H1 (cell line): ENCODE results near the gene MYO5B. TPM values are rescaled to one million over a fixed set of nuclear protein-coding genes. Genes with fewer than 3 reads are reported as not detected.

Experiments used
- CTCF ChIA-PET: fragments of 300-600 bp; sonication (Branson Sonifier 250); formaldehyde crosslinking; loops from one replicate; lab custom pipeline; 2021; ENCODE audit not compliant: partially characterized antibody; lab: Charles Lee
- POLR2A ChIA-PET: fragments of 300-600 bp; sonication (Branson Sonifier 250); formaldehyde crosslinking; loops from one replicate; lab custom pipeline; 2021; ENCODE audit warnings: inconsistent platforms; ENCODE audit not compliant: partially characterized antibody; lab: Charles Lee
- DNase-seq, 2 experiments: peaks; one replicate each; pipeline versions ENCODE4 v3.0.0 to v3.0.0-alpha.2; 2010 to 2022; ENCODE audit warnings: low spot score in 2 of 2, low read depth in 1 of 2, mixed read lengths in 1 of 2
- FAIRE-seq: peaks from 2 replicates; lab custom pipeline; 2011; peaks lifted over from hg19 to GRCh38; lab: Jason Lieb, UNC
- H2AFZ ChIP-seq: 2 replicates; pipeline ENCODE4 v1.8.1; 2012; ENCODE audit warnings: low read length, inconsistent platforms
- H2AK5ac ChIP-seq: 2 replicates; pipeline ENCODE4 v1.6.1; 2013; ENCODE audit warnings: low read depth, low read length
- H2BK120ac ChIP-seq: replicated peaks from 2 replicates; pipeline ENCODE3; 2013; ENCODE audit warnings: low read depth, low read length, inconsistent platforms
- H2BK12ac ChIP-seq: 2 replicates; pipeline ENCODE4 v1.6.1; 2013; ENCODE audit warnings: low read depth, low read length
- H2BK15ac ChIP-seq: 2 replicates; pipeline ENCODE4 v1.6.1; 2013; ENCODE audit warnings: low read length
- H2BK20ac ChIP-seq: 2 replicates; pipeline ENCODE4 v1.6.1; 2013; ENCODE audit warnings: low read length
- H2BK5ac ChIP-seq: 2 replicates; pipeline ENCODE4 v1.6.1; 2013; ENCODE audit warnings: low read depth, low read length
- H3K14ac ChIP-seq: 2 replicates; pipeline ENCODE4 v1.6.1; 2013; ENCODE audit warnings: inconsistent platforms; ENCODE audit not compliant: insufficient read length
- H3K18ac ChIP-seq: 2 replicates; pipeline ENCODE4 v1.6.1; 2013; ENCODE audit warnings: low read length; ENCODE audit errors: extremely low read depth
- H3K23ac ChIP-seq: 2 replicates; pipeline ENCODE4 v1.6.1; 2013; ENCODE audit warnings: inconsistent platforms; ENCODE audit not compliant: insufficient read length
- H3K23me2 ChIP-seq: 2 replicates; pipeline ENCODE4 v1.6.1; 2013; ENCODE audit warnings: low read depth, low read length
- H3K27ac ChIP-seq: 2 replicates; pipeline ENCODE4 v1.6.1; 2011; ENCODE audit warnings: low read depth, low read length, inconsistent platforms
- H3K27me3 ChIP-seq, 4 experiments: replicated peaks in 1 of 4; 1 replicate in 1 of 4; 2 replicates in 3 of 4; pipeline versions ENCODE4 v1.6.1 to v1.8.1; 2011 to 2013; ENCODE audit warnings: low read length in 3 of 4, mild to moderate bottlenecking in 3 of 4, inconsistent platforms in 2 of 4, mixed read lengths in 2 of 4, moderate library complexity in 1 of 4; ENCODE audit not compliant: control insufficient read depth in 3 of 4, insufficient read depth in 3 of 4; ENCODE audit errors: extremely low read depth in 1 of 4
- H3K36me3 ChIP-seq, 4 experiments: 2 replicates each; pipeline versions ENCODE4 v1.6.1 to v1.8.1; 2011 to 2013; ENCODE audit warnings: mild to moderate bottlenecking in 4 of 4, low read length in 3 of 4, moderate library complexity in 2 of 4, control low read depth in 1 of 4, inconsistent platforms in 1 of 4; ENCODE audit not compliant: insufficient read depth in 4 of 4, control insufficient read depth in 2 of 4
- H3K4ac ChIP-seq: replicated peaks from 2 replicates; pipeline ENCODE3; 2013; ENCODE audit warnings: low read length, low read depth, mixed read lengths, inconsistent platforms; ENCODE audit not compliant: insufficient read length
- H3K4me1 ChIP-seq, 4 experiments: replicated peaks in 1 of 4; 1 replicate in 1 of 4; 2 replicates in 3 of 4; pipeline versions ENCODE4 v1.6.1 to v1.8.1; 2011 to 2013; ENCODE audit warnings: low read length in 3 of 4, inconsistent platforms in 2 of 4, mixed read lengths in 1 of 4; ENCODE audit not compliant: insufficient read depth in 4 of 4, control insufficient read depth in 3 of 4
- H3K4me2 ChIP-seq, 2 experiments: 2 replicates each; pipeline versions ENCODE4 v1.6.1 to v1.8.1; 2011 to 2013; ENCODE audit warnings: low read depth in 2 of 2, low read length in 2 of 2, control low read depth in 1 of 2, inconsistent platforms in 1 of 2, mild to moderate bottlenecking in 1 of 2; ENCODE audit not compliant: insufficient read depth in 1 of 2
- H3K4me3 ChIP-seq, 4 experiments: fragments of 200-600, 300-600 bp in 1 of 4; sonication (generic), shearing (Covaris generic), sonication (Bioruptor Twin) in 1 of 4; 2 replicates each; pipeline versions ENCODE4 v1.5.1 to v1.8.1; 2011 to 2016; ENCODE audit warnings: low read length in 4 of 4, low read depth in 3 of 4, control low read depth in 2 of 4, inconsistent platforms in 2 of 4, mild to moderate bottlenecking in 2 of 4, mixed read lengths in 1 of 4, moderate library complexity in 1 of 4; ENCODE audit not compliant: insufficient read depth in 2 of 4; ENCODE audit errors: extremely low read depth in 1 of 4
- H3K56ac ChIP-seq: replicated peaks from 2 replicates; pipeline ENCODE3; 2013; ENCODE audit warnings: low read depth, mild to moderate bottlenecking, mixed read lengths, low read length, inconsistent platforms; ENCODE audit not compliant: insufficient read length
- H3K79me1 ChIP-seq: 2 replicates; pipeline ENCODE4 v1.6.1; 2013; ENCODE audit warnings: low read depth, low read length, control low read depth
- H3K79me2 ChIP-seq, 2 experiments: 2 replicates each; pipeline versions ENCODE4 v1.6.1 to v1.8.1; 2012 to 2013; ENCODE audit warnings: low read length in 2 of 2, mild to moderate bottlenecking in 2 of 2, inconsistent platforms in 1 of 2; ENCODE audit not compliant: insufficient read depth in 2 of 2, control insufficient read depth in 1 of 2
- H3K9ac ChIP-seq, 4 experiments: replicated peaks in 1 of 4; 1 replicate in 1 of 4; 2 replicates in 3 of 4; pipeline versions ENCODE4 v1.6.1 to v1.8.1; 2011 to 2013; ENCODE audit warnings: low read depth in 3 of 4, low read length in 3 of 4, control low read depth in 2 of 4, mild to moderate bottlenecking in 2 of 4, moderate library complexity in 2 of 4, inconsistent platforms in 1 of 4; ENCODE audit errors: extremely low read depth in 1 of 4
- H3K9me3 ChIP-seq, 2 experiments: 2 replicates each; pipeline versions ENCODE4 v1.6.1 to v1.8.1; 2012 to 2013; ENCODE audit warnings: mild to moderate bottlenecking in 2 of 2, moderate library complexity in 2 of 2, control low read depth in 1 of 2, inconsistent platforms in 1 of 2, low read depth in 1 of 2, low read length in 1 of 2, mixed read lengths in 1 of 2; ENCODE audit not compliant: insufficient read depth in 2 of 2
- H4K20me1 ChIP-seq, 2 experiments: replicated peaks in 1 of 2; 2 replicates each; pipeline versions ENCODE3 to v1.8.1; 2011 to 2013; ENCODE audit warnings: inconsistent platforms in 2 of 2, low read length in 2 of 2, mild to moderate bottlenecking in 1 of 2; ENCODE audit not compliant: insufficient read depth in 2 of 2, control insufficient read depth in 1 of 2
- H4K5ac ChIP-seq: 2 replicates; pipeline ENCODE4 v1.6.1; 2013; ENCODE audit warnings: low read length, low read depth, mixed read lengths, inconsistent platforms; ENCODE audit not compliant: insufficient read length
- H4K8ac ChIP-seq: 2 replicates; pipeline ENCODE4 v1.8.0; 2013; ENCODE audit warnings: mild to moderate bottlenecking, moderate library complexity, low read length, inconsistent platforms; ENCODE audit not compliant: insufficient read depth; ENCODE audit errors: extremely low read depth
- H4K91ac ChIP-seq: replicated peaks from 2 replicates; pipeline ENCODE3; 2013; ENCODE audit warnings: low read length, mixed read lengths, inconsistent platforms; ENCODE audit not compliant: insufficient read length
- ASH2L ChIP-seq: fragments of 200-600, 300-600 bp; sonication (generic); IDR thresholded peaks from one replicate; pipeline ENCODE4 v1.7.1; 2017; ENCODE audit warnings: low read length
- CEBPB ChIP-seq: IDR thresholded peaks from 2 replicates; pipeline ENCODE4 v1.6.1; 2012; ENCODE audit warnings: low read depth, low read length
- CREB1 ChIP-seq: IDR thresholded peaks from 2 replicates; pipeline ENCODE4 v1.6.1; 2012; ENCODE audit warnings: inconsistent platforms
- EGR1 ChIP-seq: IDR thresholded peaks from 2 replicates; pipeline ENCODE4 v1.6.1; 2011; ENCODE audit warnings: low read depth, low read length, borderline replicate concordance
- GABPA ChIP-seq: IDR thresholded peaks from 2 replicates; pipeline ENCODE4 v1.6.1; 2011; ENCODE audit warnings: mild to moderate bottlenecking, low read length, moderate library complexity, borderline replicate concordance; ENCODE audit not compliant: insufficient read depth
- RAD21 ChIP-seq, 2 experiments: IDR thresholded peaks in 1 of 2; conservative IDR thresholded peaks in 1 of 2; 2 replicates each; pipeline ENCODE4 v1.6.1; 2011; ENCODE audit warnings: low read depth in 2 of 2, low read length in 2 of 2, improper control_type of control experiment in 1 of 2, inconsistent platforms in 1 of 2, mild to moderate bottlenecking in 1 of 2, moderate library complexity in 1 of 2
- RBBP5 ChIP-seq: IDR thresholded peaks from 2 replicates; pipeline ENCODE4 v1.7.1; 2012; ENCODE audit warnings: low read depth, mild to moderate bottlenecking, inconsistent platforms, low read length, moderate library complexity, borderline replicate concordance
- RNF2 ChIP-seq: fragments of 200-900, 300-1000 bp; sonication (generic); IDR thresholded peaks from 2 replicates; pipeline ENCODE4 v1.7.1; 2016; ENCODE audit warnings: borderline replicate concordance, low read depth, mild to moderate bottlenecking, antibody characterized with exemption, low read length; ENCODE audit not compliant: poor library complexity, severe bottlenecking; ENCODE audit errors: missing control alignments
- SP4 ChIP-seq: IDR thresholded peaks from 2 replicates; pipeline ENCODE4 v1.6.1; 2012; ENCODE audit warnings: low read length, inconsistent platforms
- TAF7 ChIP-seq: optimal IDR thresholded peaks from 2 replicates; pipeline ENCODE3; 2011; ENCODE audit warnings: low read depth, mild to moderate bottlenecking, inconsistent platforms, low read length, moderate library complexity, borderline replicate concordance
- TCF12 ChIP-seq: IDR thresholded peaks from 2 replicates; pipeline ENCODE4 v1.6.1; 2011; ENCODE audit warnings: low read depth, mild to moderate bottlenecking, low read length
- YY1 ChIP-seq: IDR thresholded peaks from 2 replicates; pipeline ENCODE4 v1.6.1; 2011; ENCODE audit warnings: low read depth, mild to moderate bottlenecking, low read length
- ZNF274 ChIP-seq: IDR thresholded peaks from 2 replicates; pipeline ENCODE4 v1.7.0; 2012; ENCODE audit warnings: low read length, borderline replicate concordance; ENCODE audit errors: extremely low read depth
- WGBS, 2 experiments: shearing (Covaris generic) in 1 of 2; methylation state at CpG; one replicate each; pipeline versions ENCODE4 v1.1.6 to v1.1.7; 2013 to 2015; ENCODE audit warnings: low lambda C conversion rate in 2 of 2, mixed read lengths in 2 of 2, inconsistent platforms in 1 of 2, low coverage in 1 of 2, missing lambda C conversion rate in 1 of 2; ENCODE audit not compliant: insufficient replicate concordance in 2 of 2, insufficient coverage in 1 of 2, insufficient read length in 1 of 2; ENCODE audit errors: extremely low coverage in 1 of 2, missing lambda C conversion rate in 1 of 2; 5-methylcytosine and 5-hydroxymethylcytosine counted together
- polyA plus RNA-seq, 7 experiments: library from polyadenylated mRNA; depleted of rRNA in 3 of 7; stranded (reverse) in 5 of 7; unstranded in 2 of 7; fragments of >200 nt in 5 of 7; fragments of 200-250 nt in 2 of 7; gene quantifications; 1 replicate in 5 of 7; 2 replicates in 1 of 7; 4 replicates in 1 of 7; pipeline versions ENCODE4 v1.2.1 to v1.2.3, GENCODE V29; 2011 to 2013; ENCODE audit warnings: missing spikeins in 2 of 7, mixed read lengths in 2 of 7
- total RNA-seq: library from RNA; stranded (reverse); fragmentation: NEBNext Ultra II Directional; extraction: Animal tissue kit (Norgen Biotek cat#: 25700); gene quantifications from 2 replicates; pipeline ENCODE4 v1.2.1, GENCODE V29; 2021
- TF ChIP-seq, protein P1 (sequence below): IDR thresholded peaks from 2 replicates; pipeline ENCODE4 v1.6.1; 2012; ENCODE audit warnings: inconsistent platforms

The MYO5B gene
- total and polyA plus RNA-seq, 2 of the 8 experiments (the other 6 are each of a cell fraction or from before 2014, with no cell fraction given) = 6.4 to 7.7 TPM

DNA sequence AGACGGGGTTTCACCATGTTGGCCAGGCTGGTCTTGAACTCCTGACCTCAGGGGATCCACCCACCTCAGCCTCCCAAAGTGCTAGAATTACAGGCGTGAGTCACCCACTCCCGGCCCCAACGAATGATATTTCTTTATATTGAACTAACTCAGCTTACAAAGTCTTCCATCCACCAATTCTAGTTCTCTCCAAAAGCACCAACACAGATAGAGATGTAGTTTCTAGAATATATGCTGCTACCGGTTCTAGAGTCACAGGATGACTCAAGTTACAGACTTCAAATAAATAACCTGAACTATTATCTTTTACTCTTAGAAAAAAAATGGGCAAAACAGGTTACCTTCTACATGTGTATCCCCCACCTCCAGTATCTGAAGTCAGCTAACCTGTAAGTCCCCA is 390.9 kb downstream of the MYO5B start:
- Histone ChIP-seq H3K79me2 (peaks cover 11 to 67% of the 10 kb centered on the region in 2 experiments), H3K4me2 (no peak overlapping the region), H4K20me1 (peaks cover 1 to 4% of the 10 kb centered on the region in 2 experiments), H3K4me1 (no peaks in the 10 kb centered on the region), H2BK12ac (no peak overlapping the region), H2AFZ (no peak overlapping the region), H3K18ac (no peak overlapping the region), H3K23ac (no peak overlapping the region), H3K27me3 (no peaks in the 10 kb centered on the region), H3K36me3 (peaks cover 0 to 32% (median 16%) of the 10 kb centered on the region in 4 experiments; a peak in 6 of 8 replicates), H3K27ac (no peak overlapping the region), H4K5ac (no peak overlapping the region), H3K79me1 (peaks cover 2% of the 10 kb centered on the region), H3K9me3 (peaks cover 0 to 12% of the 10 kb centered on the region in 2 experiments; a peak in 1 of 4 replicates), H3K4me3 (no peak overlapping the region), H4K91ac (no peak overlapping the region), H3K23me2 (no peaks in the 10 kb centered on the region), H2BK20ac (no peak overlapping the region), H3K4ac (no peak overlapping the region), H2BK15ac (no peak overlapping the region), H2AK5ac (no peak overlapping the region), H3K14ac (no peak overlapping the region), H2BK5ac (no peak overlapping the region), H3K9ac (no peak overlapping the region), H4K8ac (no peak overlapping the region), H2BK120ac (no peak overlapping the region), H3K56ac (no peak overlapping the region)
- FAIRE-seq = no peak
- WGBS, 2 experiments = 91% methylated on average over 5 of the region's 5 CpGs; no CpG with 5 or more reads in 1 of the 2 experiments
- CTCF ChIA-PET = interaction anchor here (0.9 to 1.1 kb wide), 2 partner anchors 20 to 56 kb away, joined by 3 to 4 read pairs; no protein-coding TSS in a partner anchor
- POLR2A ChIA-PET = interaction anchor here (0.7 kb wide), 1 partner anchor 8 kb away, joined by 3 read pairs; no protein-coding TSS in a partner anchor
- no peak for DNase-seq
- TF ChIP-seq RBBP5 (no peak), EGR1 (no peak), ASH2L (no peak), TAF7 (no peak), CREB1 (no peak), SP4 (no peak), TCF12 (no peak), GABPA (no peak), ZNF274 (no peak), RNF2 (no peak), YY1 (no peak), RAD21 (IDR thresholded peaks at IDR 0.05 in 1 of 2, conservative IDR thresholded peaks at IDR 0.05 in 1 of 2; ENCODE audit: low read depth in 2 of 2, low read length in 2 of 2) (no peak), CEBPB (no peak)
- TF ChIP-seq, protein P1, sequence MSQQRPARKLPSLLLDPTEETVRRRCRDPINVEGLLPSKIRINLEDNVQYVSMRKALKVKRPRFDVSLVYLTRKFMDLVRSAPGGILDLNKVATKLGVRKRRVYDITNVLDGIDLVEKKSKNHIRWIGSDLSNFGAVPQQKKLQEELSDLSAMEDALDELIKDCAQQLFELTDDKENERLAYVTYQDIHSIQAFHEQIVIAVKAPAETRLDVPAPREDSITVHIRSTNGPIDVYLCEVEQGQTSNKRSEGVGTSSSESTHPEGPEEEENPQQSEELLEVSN = no peak
